ENCODE results near the gene LCE1B. TPM values are rescaled to one million over a fixed set of nuclear protein-coding genes. Genes with fewer than 3 reads are reported as not detected.

The LCE1B gene
- total RNA-seq, 1 experiment from 2014 or later, result not detected

GRCh38 chr1:152836870-152837269, 25.1 kb downstream of the LCE1B start:
- Histone ChIP-seq H2BK15ac (ENCODE audit: low read depth, low read length) (no peak overlapping the region), H3K27ac (ENCODE audit: insufficient read length, low read depth, low read length) (no peak overlapping the region), H3K9me3 (ENCODE audit: control insufficient read depth, low read depth, low read length) (peaks cover 45% of the 10 kb centered on the region), H3K56ac (ENCODE audit: insufficient read length, low read depth, low read length) (no peak overlapping the region), H3K4me1 (ENCODE audit: insufficient read depth, low read length) (no peaks in the 10 kb centered on the region), H2AK5ac (ENCODE audit: insufficient read length, low read length) (no peak overlapping the region), H2BK12ac (ENCODE audit: insufficient read length, low read depth, low read length) (no peak overlapping the region), H3K14ac (ENCODE audit: insufficient read depth, low read length) (no peak overlapping the region), H4K91ac (ENCODE audit: insufficient read length, low read depth, low read length) (no peak overlapping the region), H2AFZ (ENCODE audit: low read length) (no peak overlapping the region), H3T11ph (ENCODE audit: low read length) (no peak overlapping the region), H2BK20ac (ENCODE audit: low read depth, low read length, poor library complexity, severe bottlenecking) (no peak overlapping the region), H3K23me2 (ENCODE audit: insufficient read length, low read depth, low read length, poor library complexity, severe bottlenecking) (no peaks in the 10 kb centered on the region), H3K79me1 (ENCODE audit: insufficient read depth, low read depth, low read length, poor library complexity, severe bottlenecking) (no peaks in the 10 kb centered on the region), H3K79me2 (ENCODE audit: insufficient read depth, low read length) (no peaks in the 10 kb centered on the region), H4K5ac (ENCODE audit: insufficient read length, low read depth, low read length) (no peak overlapping the region), H2BK120ac (ENCODE audit: low read depth, low read length, poor library complexity, severe bottlenecking) (no peak overlapping the region), H3K9ac (ENCODE audit: extremely low read depth, insufficient read length, low read length) (no peak overlapping the region), H3K23ac (ENCODE audit: insufficient read length, low read depth, low read length) (no peak overlapping the region), H3K27me3 (ENCODE audit: insufficient read depth, low read length) (no peaks in the 10 kb centered on the region), H4K20me1 (ENCODE audit: control insufficient read depth, insufficient read depth, insufficient read length) (no peaks in the 10 kb centered on the region), H3K4me2 (ENCODE audit: insufficient read depth, insufficient read length, low read length) (no peak overlapping the region), H3K4ac (ENCODE audit: low read depth, low read length) (no peak overlapping the region), H2BK5ac (ENCODE audit: insufficient read length, low read length) (no peak overlapping the region), H4K8ac (replicated peaks; ENCODE audit: insufficient read length, low read depth, low read length) (no peak overlapping the region), H3K18ac (ENCODE audit: insufficient read length, low read depth, low read length) (no peak overlapping the region)
- no peaks in the 10 kb centered on the region for H3K4me1 Mint-ChIP-seq
- no peak for TF ChIP-seq CTCF (conservative IDR thresholded peaks at IDR 0.05)
- no peak overlapping the region for H3K27ac Mint-ChIP-seq
- H3K36me3 Mint-ChIP-seq (ENCODE audit: insufficient read depth in 1 of 3, low read depth in 3 of 3), result peaks cover 0 to 16% (median 0%) of the 10 kb centered on the region in 3 experiments; a peak in 5 of 7 replicates
- no peaks in the 10 kb centered on the region for H3K27me3 Mint-ChIP-seq (ENCODE audit: low read depth)
- peaks cover 73 to 74% of the 10 kb centered on the region in 2 experiments for H3K9me3 Mint-ChIP-seq
- no CpG with 5 or more reads among the region's 2 CpGs for WGBS (ENCODE audit: extremely low coverage, insufficient read length, low lambda C conversion rate)
- no peak overlapping the region for H3K4me3 Mint-ChIP-seq
- no peak for DNase-seq
